PC-3 (cell line): ENCODE results near the gene CYP4F8. TPM values are rescaled to one million over a fixed set of nuclear protein-coding genes. Genes with fewer than 3 reads are reported as not detected.

Experiments used
- ATAC-seq: fragments of 200-7000 bp; cut with Tn5 transposase; 2 replicates; pipeline ENCODE4 v1.9.1; 2020; ENCODE audit warnings: mild to moderate bottlenecking, moderate library complexity
- BruUV-seq: library from RNA; stranded (reverse); fragments of 400-500 nt; replicated peaks from 2 replicates; lab custom pipeline; 2021; lab: Mats Ljungman, UMichigan
- CTCF ChIA-PET: fragments of 300-600 bp; sonication (Branson Sonifier 250); formaldehyde crosslinking; loops from one replicate; lab custom pipeline; 2022; ENCODE audit warnings: antibody characterized with exemption; lab: Charles Lee
- POLR2A ChIA-PET: fragments of 300-600 bp; sonication (Branson Sonifier 250); formaldehyde crosslinking; loops from one replicate; lab custom pipeline; 2022; ENCODE audit warnings: antibody characterized with exemption; ENCODE audit not compliant: unreplicated experiment; lab: Charles Lee
- DNase-seq: peaks from one replicate; pipeline ENCODE4 v3.0.0-alpha.2; 2015
- H2AFZ ChIP-seq: fragments of 300-600 bp; sonication (generic); 2 replicates; pipeline ENCODE4 v1.6.0; 2016; ENCODE audit warnings: antibody characterized with exemption, low read length
- H3F3A ChIP-seq: fragments of 300-600 bp; sonication (generic); one replicate; pipeline ENCODE4 v1.6.0; 2017; ENCODE audit warnings: antibody characterized with exemption, low read length, control low read depth, mild to moderate bottlenecking; ENCODE audit not compliant: unreplicated experiment
- H3K27ac ChIP-seq: fragments of 300-600 bp; sonication (generic); 2 replicates; pipeline ENCODE4 v1.5.1; 2016; ENCODE audit warnings: mild to moderate bottlenecking, low read length
- H3K27me3 ChIP-seq: fragments of 300-600 bp; sonication (generic); 2 replicates; pipeline ENCODE4 v1.6.1; 2016; ENCODE audit warnings: low read length, mixed read lengths
- H3K36me3 ChIP-seq: fragments of 300-600 bp; sonication (generic); 2 replicates; pipeline ENCODE4 v1.6.1; 2016; ENCODE audit warnings: low read depth, mixed run types, low read length, mixed read lengths
- H3K4me1 ChIP-seq: fragments of 300-600 bp; sonication (generic); 2 replicates; pipeline ENCODE4 v1.5.1; 2016; ENCODE audit warnings: low read length; ENCODE audit not compliant: insufficient read depth
- H3K4me2 ChIP-seq: fragments of 300-600 bp; sonication (generic); 2 replicates; pipeline ENCODE4 v1.6.0; 2016; ENCODE audit warnings: low read length
- H3K4me3 ChIP-seq: fragments of 300-600 bp; sonication (generic); 2 replicates; pipeline ENCODE4 v1.5.1; 2016; ENCODE audit warnings: mild to moderate bottlenecking, low read length, mixed read lengths
- H3K79me2 ChIP-seq: fragments of 300-600 bp; sonication (generic); 2 replicates; pipeline ENCODE4 v1.6.1; 2017; ENCODE audit warnings: low read length, mixed read lengths
- H3K9ac ChIP-seq: fragments of 300-600 bp; sonication (generic); 2 replicates; pipeline ENCODE4 v1.6.0; 2016; ENCODE audit warnings: mild to moderate bottlenecking, low read length
- H3K9me2 ChIP-seq: fragments of 300-600 bp; sonication (generic); replicated peaks from 2 replicates; pipeline ENCODE4 v1.6.1; 2016; ENCODE audit warnings: mixed run types, low read length, mixed read lengths
- H3K9me3 ChIP-seq: fragments of 300-600 bp; sonication (generic); 2 replicates; pipeline ENCODE4 v1.6.1; 2016; ENCODE audit warnings: low read length, mixed read lengths
- H4K20me1 ChIP-seq: fragments of 300-600 bp; sonication (generic); 2 replicates; pipeline ENCODE4 v1.6.1; 2016; ENCODE audit warnings: low read length, mixed read lengths
- CTCF ChIP-seq: fragments of 300-600 bp; sonication (generic); conservative IDR thresholded peaks from 2 replicates; pipeline ENCODE4 v1.5.1; 2017; ENCODE audit warnings: antibody characterized with exemption, low read depth, mild to moderate bottlenecking, low read length
- EZH2 ChIP-seq: fragments of 300-600 bp; sonication (generic); IDR thresholded peaks from one replicate; pipeline ENCODE4 v1.6.1; 2017; ENCODE audit warnings: antibody characterized with exemption, mild to moderate bottlenecking, low read length; ENCODE audit not compliant: unreplicated experiment
- EZH2phosphoT487 ChIP-seq: fragments of 300-600 bp; sonication (generic); IDR thresholded peaks from 2 replicates; pipeline ENCODE4 v1.6.1; 2018; ENCODE audit warnings: mild to moderate bottlenecking, antibody characterized with exemption, low read length, borderline replicate concordance
- intact Hi-C: fragments of 100-400 bp; cut with micrococcal nuclease; formaldehyde crosslinking; loops from 2 replicates; pipeline ENCODE4 v1.9.0; 2023
- total RNA-seq: library from RNA; depleted of rRNA; stranded (reverse); fragments of >200 nt; gene quantifications from 2 replicates; pipeline ENCODE4 v1.2.3, GENCODE V29; 2014

Gene CYP4F8
- total RNA-seq, 1 experiment from 2014 or later, result not detected

GRCh38 chr19:15651791-15652190 is 36.8 kb downstream of the CYP4F8 start:
- Histone ChIP-seq H3K79me2 (no peaks in the 10 kb centered on the region), H3F3A (no peaks in the 10 kb centered on the region), H4K20me1 (no peaks in the 10 kb centered on the region), H3K4me2 (no peak overlapping the region), H3K27ac (no peak overlapping the region), H2AFZ (no peak overlapping the region), H3K36me3 (no peaks in the 10 kb centered on the region), H3K27me3 (peaks cover 34% of the 10 kb centered on the region), H3K4me1 (no peaks in the 10 kb centered on the region), H3K9me2 (no peaks in the 10 kb centered on the region), H3K9ac (no peak overlapping the region), H3K9me3 (no peaks in the 10 kb centered on the region), H3K4me3 (no peak overlapping the region)
- ChIA-PET CTCF (no interaction called here), POLR2A (no interaction called here)
- no peak for TF ChIP-seq EZH2phosphoT487
- no peak for ATAC-seq
- no TSS peak for BruUV-seq
- intact Hi-C loops, result no loop called here
- DNase-seq, result no peak

GRCh38 chr19:15652559-15653278 is 37.7 kb downstream of the CYP4F8 start:
- TF ChIP-seq EZH2, result no peak
- no peak for TF ChIP-seq EZH2phosphoT487
- no peak for TF ChIP-seq CTCF
- peaks cover 28% of the 10 kb centered on the region for H3K27me3 ChIP-seq
- no peak overlapping the region for H3K4me3 ChIP-seq
- H3K9me2 ChIP-seq, result no peaks in the 10 kb centered on the region
- H3K4me1 ChIP-seq, result no peaks in the 10 kb centered on the region
- CTCF ChIA-PET, result no interaction called here
- DNase-seq (no peak), ATAC-seq (no peak)
- H3K9me3 ChIP-seq, result no peaks in the 10 kb centered on the region
- intact Hi-C loops, result no loop called here
- no peak overlapping the region for H2AFZ ChIP-seq
- no peaks in the 10 kb centered on the region for H3F3A ChIP-seq
- H3K4me2 ChIP-seq, result no peak overlapping the region
- no peak overlapping the region for H3K27ac ChIP-seq
- POLR2A ChIA-PET, result no interaction called here
- BruUV-seq, result no TSS peak
- H3K36me3 ChIP-seq, result no peaks in the 10 kb centered on the region
- no peak overlapping the region for H3K9ac ChIP-seq
- no peaks in the 10 kb centered on the region for H4K20me1 ChIP-seq
- no peaks in the 10 kb centered on the region for H3K79me2 ChIP-seq

- Histone ChIP-seq H3K27me3 (peaks cover 25% of the 10 kb centered on the region), H3F3A (no peaks in the 10 kb centered on the region), H3K4me1 (no peaks in the 10 kb centered on the region), H3K9ac (no peak overlapping the region), H4K20me1 (no peaks in the 10 kb centered on the region), H2AFZ (no peak overlapping the region), H3K36me3 (no peaks in the 10 kb centered on the region), H3K4me3 (no peak overlapping the region), H3K4me2 (no peak overlapping the region), H3K79me2 (no peaks in the 10 kb centered on the region), H3K27ac (no peak overlapping the region), H3K9me2 (no peaks in the 10 kb centered on the region), H3K9me3 (no peaks in the 10 kb centered on the region)
- no peak for DNase-seq
- POLR2A ChIA-PET, result no interaction called here
- no peak for ATAC-seq
- no peak for TF ChIP-seq EZH2phosphoT487
- no peak for TF ChIP-seq CTCF
- no peak for TF ChIP-seq EZH2
- intact Hi-C loops, result no loop called here
- no TSS peak for BruUV-seq
- CTCF ChIA-PET, result no interaction called here
Measured at GRCh38 chr19:15656467-15656866, 41.4 kb downstream of the CYP4F8 start.
